NCI-H748 (cell line): Measurements from ENCODE around the gene SCGB2B2.
A peak's percentile ranks its signal among the peaks of the same experiment; 100 is the strongest.
"Not testable (repeated sequence)": the region's sequence is repeated elsewhere in the genome, so short reads cannot be mapped to it uniquely, and the experiment has no call there.

Experiments
- DNase-seq: peaks from one replicate; lab custom pipeline; 2025; ENCODE audit not compliant: unreplicated experiment; lab: John Stamatoyannopoulos, UW

SCGB2B2 gene, protein sequence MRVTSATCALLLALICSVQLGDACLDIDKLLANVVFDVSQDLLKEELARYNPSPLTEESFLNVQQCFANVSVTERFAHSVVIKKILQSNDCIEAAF

DNA sequence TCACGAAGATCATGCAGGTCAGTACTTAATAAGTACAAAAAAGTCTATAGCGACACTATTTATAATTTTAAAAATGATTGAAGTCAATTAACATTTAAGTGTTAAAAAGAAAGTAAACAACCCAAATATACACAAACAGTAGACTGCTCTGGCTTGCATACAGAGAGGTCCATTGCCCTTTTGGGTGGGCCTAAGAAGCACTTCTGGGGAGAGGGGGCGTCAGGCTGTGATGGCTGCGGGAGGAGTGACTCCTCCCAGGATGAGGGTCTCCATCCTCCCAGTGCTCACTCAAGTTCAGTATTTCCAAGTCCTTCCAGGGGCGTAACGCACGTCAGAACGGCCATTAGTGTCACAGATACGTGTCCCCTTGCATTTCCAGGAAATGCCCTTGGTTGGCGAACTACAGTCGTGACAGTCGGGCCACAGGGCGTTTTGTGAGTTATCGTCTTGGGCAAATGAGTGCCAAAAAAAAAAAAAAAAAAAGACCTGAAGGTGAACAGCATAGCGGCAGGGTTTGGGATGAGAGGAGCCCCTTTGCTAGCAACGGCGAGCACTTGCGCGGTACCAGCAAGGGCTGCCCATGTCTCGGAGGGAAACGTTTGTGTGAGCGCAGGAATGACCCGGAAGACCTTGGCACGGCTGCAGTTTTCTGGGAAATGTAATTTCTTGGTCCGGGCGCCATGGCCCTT, at the start of gene SCGB2B2:
SCGB2B2 (minus strand) TSS at position 463 of the 689 bp plus-strand sequence. CDS start 82,596 bp downstream, outside the sequence.
- peak; percentile 96 for DNase-seq

DNA sequence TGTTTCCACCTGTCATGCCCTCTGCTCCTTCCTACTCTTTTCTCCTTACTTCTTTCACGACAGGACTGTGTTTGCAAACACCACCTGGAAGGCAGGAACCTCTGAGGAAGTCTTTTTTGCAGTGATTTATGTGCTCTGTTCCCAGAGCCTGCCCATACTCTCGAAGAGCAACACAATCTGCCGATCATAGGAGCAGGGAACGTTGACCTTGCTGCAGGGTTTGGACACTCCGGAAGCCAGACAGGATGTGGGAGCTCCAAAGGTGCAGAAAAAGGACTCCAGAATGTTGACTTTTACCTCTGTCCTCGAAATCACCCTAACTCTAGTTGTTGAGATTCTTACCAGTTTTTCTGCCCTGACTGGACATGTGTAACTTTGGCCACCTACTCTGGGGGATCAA, 48.4 kb upstream of the SCGB2B2 start:
- no peak for DNase-seq

DNA sequence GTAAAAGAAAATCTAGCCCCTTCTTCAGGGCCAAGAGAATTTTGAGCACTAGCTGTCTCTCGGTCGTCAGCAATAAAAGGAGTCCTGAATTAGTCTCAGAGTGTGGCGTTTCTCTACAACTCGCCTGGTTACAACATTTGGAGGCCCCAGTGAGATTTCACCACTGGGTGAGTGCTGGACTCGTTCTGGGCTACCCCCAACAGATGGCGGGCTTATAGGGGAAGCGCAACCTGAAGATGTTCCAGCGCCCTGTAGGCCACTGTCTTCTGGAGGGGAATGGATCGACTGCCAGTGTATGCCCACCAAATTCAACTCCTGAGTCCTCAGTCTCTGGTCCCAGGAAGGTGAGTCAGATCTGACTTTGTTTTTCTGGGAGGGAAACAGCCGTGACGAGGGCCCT, 45.4 kb upstream of the SCGB2B2 start:
- DNase-seq: no peak

DNA sequence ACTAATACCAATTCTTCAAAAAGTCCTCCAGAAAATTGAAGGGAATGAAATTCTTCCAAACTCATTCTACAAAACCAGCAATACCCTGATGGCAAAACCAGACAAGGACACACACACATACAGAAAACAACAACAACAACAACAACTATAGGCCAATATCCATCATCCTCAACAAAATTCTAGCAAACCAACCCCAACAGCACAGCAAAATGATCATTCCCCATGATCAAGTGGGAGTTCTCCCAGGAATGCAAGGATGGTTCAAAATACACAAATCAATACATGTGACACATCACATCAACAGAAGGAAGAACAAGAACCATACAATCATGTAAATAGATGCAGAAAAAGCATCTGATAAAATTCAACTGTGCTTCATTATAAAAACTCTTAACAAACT, 38.4 kb upstream of the SCGB2B2 start:
- no peak for DNase-seq

DNA sequence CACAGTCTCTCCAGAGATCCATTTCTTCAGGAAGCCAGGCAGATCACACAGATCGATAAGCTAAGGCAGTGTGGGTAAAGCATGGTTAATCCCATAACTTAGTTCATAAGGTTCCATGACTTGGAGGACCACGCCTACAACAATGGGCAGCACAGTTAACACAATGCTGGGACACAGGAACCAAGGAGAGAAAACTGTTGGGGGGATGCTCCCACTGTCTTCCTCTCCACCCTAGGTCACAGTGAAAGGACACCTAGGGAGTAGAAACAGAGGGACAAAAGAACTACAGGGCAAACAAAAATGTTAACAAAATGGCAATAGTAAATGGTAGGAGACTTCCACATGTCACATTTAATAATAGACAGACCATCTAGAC, 36.3 kb upstream of the SCGB2B2 start:
- no peak for DNase-seq

DNA sequence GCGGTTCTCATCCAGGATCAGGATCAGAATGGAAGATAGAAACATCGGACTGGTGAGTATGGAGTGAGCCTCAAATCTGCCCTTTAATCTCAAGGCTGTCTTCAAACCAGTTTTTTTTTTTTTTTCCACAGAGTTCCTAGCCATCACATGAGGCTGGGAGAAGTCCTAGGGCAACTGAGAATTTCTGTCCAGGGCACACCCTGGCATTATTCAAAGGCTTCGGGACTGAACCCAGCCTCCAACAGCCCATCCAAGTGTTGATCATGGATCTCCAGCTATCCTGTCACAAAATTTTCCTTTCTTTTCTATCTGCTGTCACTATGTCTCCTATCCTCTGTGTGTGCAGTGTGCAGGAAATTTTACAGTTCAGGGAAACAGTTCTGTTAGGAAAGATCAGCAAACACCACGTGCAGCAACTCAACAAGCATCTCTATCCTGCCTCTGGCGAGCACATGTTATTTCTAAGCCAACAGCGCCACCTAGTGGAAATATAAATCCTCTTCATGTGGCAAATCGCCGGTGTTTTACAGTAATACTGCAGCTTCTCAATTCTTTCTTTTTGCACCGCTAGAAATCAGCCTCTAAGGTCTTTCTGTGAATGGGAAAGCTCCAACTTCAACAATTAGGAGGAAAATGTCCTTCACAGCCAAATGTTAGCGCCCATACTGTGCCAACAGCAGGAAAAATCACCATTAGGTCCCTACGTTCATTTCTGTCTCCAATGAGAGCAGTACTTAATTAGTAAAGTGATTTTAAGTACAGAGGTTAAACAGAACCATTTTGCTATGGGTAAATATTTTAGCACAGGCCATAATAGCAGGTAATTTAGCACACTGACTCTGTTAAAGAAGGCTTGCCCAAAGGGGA, 35.7 kb upstream of the SCGB2B2 start:
- peak; percentile 77 for DNase-seq

DNA sequence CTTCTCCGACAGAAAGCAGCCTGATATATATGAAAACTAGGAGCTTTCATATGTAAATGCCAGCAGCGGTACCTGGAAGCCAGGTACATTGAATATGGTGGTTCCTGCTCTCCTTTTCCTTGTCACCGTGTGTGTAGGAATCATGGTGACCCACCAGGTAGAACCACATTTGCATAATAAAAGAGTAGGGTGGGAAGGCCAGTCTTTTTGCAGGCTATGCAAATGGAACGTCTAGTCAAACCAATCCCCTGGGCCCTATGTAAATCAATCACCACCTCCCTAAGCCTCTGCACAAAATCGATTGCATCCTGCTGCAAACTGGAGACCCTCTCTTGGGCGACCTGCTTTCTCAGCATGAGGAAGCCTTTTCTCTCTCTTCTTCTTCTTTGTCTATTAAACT, 34.9 kb upstream of the SCGB2B2 start:
- peak; percentile 21 for DNase-seq

DNA sequence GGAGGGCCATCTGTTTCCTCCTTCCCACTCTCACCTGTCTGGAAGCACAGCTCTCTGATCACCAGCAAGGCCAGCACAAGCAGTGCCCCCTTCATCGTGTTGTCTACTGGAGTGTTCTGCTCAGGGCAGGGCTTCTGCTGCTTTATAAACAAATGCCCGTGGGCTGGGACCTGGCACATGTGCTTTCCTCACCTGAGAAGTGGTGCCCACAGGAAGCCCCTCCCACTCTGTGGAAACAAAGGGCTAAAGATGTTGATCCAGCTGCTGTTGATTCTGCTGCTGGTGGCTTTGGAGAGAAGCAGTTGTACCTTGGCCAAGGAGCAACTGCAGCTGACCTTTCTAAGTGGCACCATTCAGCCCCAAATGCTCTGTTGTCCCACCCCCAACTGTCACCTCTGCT, 30.7 kb upstream of the SCGB2B2 start:
- DNase-seq: peak; percentile 65

DNA sequence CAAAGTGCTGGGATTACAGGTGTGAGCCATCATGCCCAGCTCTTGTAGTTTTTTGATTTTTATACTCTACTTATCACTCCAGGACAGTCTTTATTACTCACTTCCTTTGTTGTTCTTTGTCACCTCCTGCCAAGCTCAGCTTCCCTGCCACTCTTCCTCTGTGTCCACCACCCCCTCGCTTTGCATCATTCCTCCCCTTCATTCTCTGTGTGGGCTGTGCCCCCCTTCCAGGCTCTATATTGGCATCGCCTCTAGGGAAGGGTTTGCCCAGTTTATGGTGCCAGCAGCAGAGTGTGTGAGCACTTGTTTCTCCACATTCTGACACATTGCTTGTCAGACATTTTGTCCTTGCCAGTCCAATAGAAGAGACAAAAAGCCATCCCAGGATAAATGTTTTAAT, 15.6 kb upstream of the SCGB2B2 start:
- DNase-seq: no peak

DNA sequence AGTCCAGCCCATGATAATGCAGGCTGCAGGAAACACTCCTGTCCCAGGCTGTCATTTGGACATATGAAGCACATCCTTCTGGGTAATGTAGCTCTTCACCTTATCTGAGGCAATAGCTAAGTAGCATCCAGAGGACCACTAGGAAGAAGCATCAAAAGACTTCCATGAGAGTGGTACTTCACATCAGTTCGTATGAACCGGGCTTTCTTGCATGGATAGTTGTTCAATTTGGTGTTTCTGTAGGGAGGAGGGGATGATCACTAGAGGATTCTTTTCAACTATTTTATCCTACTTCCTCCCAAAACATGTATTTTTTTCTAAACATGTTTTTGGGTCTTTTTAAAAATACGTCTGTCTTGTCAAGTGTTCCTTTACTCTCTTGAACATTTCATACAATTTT, 13.4 kb upstream of the SCGB2B2 start:
- DNase-seq: no peak

DNA sequence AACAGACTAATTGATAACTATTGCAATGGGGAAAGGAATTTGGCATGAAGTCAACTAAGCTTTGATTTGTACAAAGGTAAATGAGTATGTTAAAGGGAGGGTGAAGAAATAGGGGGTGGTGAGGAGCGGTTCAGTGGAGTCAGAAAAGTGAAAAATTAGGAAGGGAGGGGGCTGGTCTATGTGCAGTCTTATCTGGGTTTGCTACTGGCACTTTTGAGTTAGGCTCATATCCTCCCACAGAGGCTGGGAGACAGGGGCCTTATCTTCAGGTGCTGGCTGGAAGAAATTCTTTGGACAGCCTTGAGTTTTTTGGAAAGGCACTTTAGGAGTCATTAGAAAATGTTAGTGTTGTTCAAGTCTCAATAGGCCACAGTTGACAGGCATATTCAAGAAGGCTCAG, 11.6 kb upstream of the SCGB2B2 start:
- DNase-seq: no peak

DNA sequence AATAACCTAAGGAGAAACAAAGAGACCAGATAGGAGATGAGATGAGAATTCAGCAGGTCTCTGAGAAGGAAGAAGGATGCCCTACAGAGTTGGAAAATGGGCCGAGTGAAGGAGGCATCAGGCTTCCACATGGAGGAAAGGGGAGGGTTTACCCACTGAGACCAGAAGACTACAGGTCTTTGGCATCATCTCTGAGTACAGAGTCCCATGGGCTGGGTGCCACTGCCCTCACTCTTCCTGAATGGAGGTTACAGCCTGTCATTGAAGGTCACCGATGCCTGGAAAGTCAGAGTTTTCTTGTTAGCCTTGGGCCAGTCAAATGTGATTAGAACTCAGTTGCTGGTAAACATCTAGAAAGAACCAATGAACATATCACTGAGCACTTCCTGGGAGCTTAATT, 10.4 kb upstream of the SCGB2B2 start:
- no peak for DNase-seq

DNA sequence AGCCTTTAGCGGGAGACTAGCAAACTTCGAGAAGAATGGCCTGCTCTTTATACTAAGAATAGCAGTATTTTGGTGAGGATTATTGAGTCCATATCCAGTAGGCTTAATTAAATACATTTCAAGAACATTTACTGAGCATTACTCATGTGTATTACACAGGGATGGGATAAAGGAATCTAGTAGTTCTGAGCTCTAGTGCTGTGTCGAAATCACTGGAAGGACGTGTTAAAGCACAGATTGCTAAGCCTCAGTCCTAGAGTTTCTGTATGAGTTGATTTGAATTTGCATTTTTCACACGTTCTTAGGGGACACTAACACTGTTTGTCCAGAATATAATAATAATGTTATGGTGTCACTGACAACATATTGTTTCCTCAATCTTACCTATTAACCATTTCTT, 9.5 kb upstream of the SCGB2B2 start:
- DNase-seq: no peak

DNA sequence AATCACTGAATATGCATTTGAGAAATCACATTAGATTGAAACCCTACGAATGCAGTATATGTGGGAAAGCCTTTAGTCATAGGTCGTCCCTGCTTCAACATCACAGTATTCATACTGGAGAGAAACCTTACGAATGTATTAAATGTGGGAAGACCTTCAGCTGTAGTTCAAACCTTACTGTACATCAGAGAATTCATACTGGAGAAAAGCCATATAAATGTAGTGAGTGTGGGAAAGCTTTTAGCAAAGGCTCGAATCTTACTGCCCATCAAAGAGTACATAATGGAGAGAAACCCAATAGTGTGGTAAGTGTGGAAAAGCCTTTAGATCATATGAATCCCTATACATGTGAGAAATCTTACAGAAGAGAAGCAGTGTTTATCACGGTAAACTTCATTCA, 8.3 kb upstream of the SCGB2B2 start:
- DNase-seq: not testable (repeated sequence)

DNA sequence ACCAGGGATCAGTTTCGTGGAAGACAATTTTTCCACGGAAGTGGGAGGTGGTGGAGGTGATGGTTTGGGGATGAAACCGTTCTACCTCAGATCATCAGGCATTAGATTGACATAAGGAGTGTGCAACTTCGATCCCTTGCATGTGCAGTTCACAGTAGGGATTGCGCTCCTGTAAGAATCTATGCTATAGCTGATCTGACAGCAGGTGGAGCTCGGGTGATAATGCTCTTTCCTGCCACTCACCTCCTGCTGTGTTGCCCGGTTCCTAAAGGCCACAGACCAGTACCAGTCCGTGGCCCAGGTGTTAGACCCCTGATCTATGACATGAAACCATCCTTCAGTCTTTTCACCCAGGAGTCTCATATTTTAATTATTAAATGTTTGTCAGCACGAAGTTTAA, 4.5 kb upstream of the SCGB2B2 start:
- DNase-seq: no peak

DNA sequence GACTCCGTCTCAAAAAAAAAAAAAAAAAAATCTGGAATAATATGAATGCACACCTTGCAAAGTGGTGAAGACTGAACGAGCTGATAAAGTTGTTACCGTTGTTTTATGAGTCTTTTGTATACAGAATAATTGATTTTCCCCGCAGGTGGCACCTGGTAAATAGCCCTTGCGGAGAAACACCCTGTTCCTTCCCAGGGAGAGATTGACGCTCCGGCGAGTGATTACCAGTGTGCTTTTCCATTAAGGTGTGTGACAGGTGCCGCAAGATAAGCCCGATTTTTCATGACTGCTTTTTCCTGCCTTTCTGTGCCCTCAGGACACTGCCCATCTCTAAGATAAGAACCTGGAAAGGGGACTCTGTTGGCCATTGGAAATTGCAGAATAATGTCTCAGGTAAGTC, 1.5 kb upstream of the SCGB2B2 start:
- DNase-seq: peak; percentile 52

DNA sequence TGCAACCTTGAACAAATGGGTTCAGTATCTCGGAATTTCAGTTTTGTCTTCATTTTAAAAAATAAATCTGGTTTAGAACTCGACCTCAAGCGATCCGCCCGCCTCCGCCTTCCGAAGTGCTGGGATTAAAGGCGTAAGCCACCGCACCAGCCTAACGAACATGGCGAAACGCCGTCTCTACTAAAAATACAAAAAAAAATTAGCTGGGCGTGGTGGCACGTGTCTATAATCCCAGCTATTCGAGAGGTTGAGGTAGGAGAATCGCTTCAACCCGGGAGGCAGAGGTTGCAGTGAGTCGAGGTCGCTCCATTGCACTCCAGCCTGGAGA, 1.1 kb upstream of the SCGB2B2 start:
- peak; percentile 63 for DNase-seq

DNA sequence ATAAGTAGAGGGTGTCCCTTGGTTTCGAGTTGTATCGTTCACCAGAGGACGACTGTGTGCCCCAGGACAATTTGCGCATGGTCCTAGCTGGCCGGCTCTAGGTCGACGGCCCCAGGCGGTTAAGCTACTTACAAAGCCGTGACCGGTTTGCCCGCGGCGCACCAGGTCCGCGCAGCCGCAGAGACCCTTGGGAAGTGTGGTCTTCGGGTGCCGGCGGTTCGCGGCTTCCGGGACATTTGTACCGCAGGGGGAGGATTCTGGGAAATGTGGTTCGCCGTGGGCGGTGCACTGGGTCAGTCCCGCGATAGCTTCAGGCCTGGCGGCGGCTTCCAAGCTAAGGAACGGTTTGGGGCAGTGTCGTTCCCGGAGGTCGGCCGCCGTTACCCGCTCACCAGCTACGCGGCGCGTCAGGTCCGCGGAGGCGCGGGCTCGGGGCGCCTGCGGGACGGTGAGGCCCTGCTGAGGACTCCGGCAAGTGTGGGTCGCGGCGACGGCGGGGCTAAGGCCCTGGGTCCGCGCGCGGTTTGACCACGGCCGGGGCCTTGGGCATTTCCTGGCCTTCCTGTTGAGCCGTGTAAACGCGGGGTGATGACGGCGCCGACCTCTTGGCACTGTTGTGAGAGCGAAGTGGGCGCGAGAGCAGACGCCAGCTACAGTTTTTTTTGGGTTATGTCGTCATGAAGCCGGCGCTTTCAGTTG, 576 bp upstream of the SCGB2B2 start, which contains the start of gene ZNF302:
ZNF302 (plus strand) TSS at position 293 of the 699 bp plus-strand sequence. CDS start 1,127 bp downstream, outside the sequence.
- DNase-seq: peak; percentile 98

DNA sequence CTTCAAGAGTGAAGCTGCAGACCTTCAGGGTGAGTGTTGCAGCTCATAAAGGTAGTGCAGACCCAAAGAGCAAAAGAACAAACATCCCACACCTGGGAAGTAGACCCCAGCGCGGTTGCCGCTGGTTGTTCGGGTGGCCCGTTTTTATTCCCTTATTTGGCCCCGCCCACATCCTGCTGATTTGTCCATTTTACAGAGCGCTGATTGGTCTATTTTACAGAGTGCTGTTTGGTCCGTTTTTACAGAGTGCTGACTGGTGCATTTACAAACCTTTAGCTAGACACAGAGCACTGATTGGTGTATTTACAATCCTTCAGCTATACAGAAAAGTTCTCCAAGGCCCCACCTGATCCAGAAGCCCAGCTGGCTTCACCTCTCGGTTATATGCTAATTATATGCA, 1.0 kb downstream of the SCGB2B2 start:
- DNase-seq: no peak

DNA sequence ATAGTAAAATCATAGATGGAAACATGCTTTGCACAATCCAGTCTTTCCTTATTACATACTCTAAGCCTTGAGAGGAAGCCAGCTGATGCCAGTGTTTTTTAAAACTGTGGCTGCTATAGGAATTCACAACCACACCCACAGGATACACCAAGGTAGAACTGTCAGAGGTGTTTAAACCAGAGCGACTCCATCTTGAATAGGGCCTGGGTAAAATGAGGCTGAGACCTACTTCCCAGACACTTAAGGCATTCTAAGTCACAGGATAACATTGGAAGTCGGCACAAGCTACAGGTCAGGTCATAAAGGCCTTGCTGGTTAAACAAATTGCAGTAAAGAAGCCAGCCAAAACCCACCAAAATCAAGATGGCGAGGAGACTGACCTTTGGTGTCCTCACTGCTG, 1.7 kb downstream of the SCGB2B2 start:
- DNase-seq: no peak

DNA sequence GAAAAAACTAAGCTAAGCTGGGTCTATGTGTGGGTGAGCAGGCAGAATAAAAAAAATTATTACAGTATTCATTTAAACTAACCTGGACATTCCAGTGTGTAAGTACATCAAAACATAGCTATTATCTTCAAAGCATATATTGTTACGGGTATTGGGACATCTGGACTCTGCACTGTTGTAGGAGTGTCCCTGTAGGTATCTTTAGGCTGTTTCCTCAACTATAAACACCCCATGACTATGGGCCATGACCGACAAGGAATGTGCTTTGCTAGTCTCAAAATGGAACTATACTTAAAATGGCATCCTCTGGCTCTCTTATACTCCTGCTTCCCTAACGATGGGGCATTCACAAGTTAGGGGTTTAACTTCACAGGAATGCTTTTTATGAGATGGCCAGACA, 3.4 kb downstream of the SCGB2B2 start:
- DNase-seq: no peak

DNA sequence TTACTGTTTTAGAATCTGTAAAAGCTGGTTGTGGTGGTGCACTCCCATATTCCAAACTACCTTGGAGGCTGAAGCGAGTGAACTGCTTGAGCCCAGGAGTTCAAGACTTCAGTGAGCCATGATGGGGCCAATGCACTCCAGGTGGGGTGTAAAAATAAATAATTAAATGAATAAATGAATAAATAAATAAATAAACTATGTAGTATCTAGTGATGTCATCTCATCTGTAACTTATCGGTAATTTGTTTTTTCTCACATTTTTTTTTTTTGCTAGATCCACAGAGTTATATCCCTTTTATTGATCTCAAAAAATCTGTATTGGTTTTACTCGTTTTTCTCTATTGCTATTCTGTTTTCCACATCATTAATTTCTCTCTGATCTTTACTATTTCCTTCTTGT, 5.0 kb downstream of the SCGB2B2 start:
- DNase-seq: no peak
